OCI-M2 (cell line): Measurements from ENCODE around the gene MLXIPL.
"Not testable (repeated sequence)": the region's sequence is repeated elsewhere in the genome, so short reads cannot be mapped to it uniquely, and the experiment has no call there.

Experiments
- DNase-seq: peaks from one replicate; lab custom pipeline; 2025; ENCODE audit not compliant: unreplicated experiment; lab: John Stamatoyannopoulos, UW

The MLXIPL gene

DNA sequence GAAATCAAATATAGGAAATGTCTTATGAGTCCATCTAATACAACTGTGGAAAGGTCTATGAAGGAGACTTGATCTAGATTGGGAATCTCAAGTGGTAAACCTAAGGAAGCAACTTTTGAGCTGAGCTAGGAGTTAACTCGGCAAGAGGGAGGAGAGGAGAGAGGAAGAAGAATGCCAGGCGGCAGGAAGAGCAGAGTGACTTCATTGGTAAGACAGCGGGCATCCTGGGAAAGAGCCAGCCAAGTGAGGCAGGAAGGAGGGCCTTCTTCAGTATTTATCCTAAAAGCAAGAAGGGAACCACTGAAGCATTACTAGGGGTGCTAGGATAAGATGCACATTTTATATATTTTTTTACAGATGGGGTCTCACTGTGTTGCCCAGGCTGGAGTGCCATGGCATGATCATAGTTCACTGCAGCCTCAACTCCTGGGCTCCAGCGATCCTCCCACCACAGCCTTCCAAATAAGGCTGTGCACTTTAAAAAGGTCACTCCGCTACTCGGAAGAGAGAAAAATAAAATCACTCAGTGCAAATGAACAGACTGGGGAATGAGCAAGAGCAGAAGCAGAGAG lies 68.8 kb downstream of the MLXIPL start:
- no peak for DNase-seq

DNA sequence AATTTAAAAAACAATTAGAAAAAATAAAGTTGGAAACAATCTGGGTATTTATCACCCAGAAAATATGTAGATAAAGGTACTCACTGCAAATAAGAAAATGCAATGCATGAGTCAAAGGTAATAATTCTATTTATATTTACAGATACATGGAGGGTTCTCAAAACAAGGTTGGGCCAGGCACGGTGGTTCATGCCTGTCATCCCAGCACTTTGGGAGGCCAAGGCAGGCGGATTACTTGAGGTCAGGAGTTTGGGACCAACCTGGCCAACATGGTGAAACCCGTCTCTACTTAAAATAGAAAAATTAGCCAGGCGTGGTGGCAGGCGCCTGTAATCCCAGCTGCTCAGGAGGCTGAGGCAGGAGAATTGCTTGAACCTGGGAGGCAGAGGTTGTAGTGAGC lies 74.2 kb downstream of the MLXIPL start:
- DNase-seq, result not testable (repeated sequence)

DNA sequence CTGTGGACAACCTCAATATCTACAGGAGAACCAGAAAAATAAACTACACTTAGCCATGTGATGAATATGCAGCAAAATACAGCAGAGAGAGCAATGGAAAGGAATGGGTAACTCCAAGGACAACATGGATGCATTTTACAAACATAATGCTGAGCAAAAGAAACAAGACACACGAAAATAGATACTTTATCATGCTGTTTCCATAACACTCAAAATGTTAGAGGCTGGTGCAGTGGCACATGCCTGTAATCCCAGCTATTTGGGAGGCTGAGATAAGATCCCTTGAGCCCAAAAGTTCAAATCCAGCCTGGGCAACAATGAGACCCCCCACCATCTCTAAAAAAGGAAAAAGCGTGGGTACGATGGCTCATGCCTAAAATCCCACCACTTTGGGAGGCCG lies 75.1 kb downstream of the MLXIPL start:
- no peak for DNase-seq

DNA sequence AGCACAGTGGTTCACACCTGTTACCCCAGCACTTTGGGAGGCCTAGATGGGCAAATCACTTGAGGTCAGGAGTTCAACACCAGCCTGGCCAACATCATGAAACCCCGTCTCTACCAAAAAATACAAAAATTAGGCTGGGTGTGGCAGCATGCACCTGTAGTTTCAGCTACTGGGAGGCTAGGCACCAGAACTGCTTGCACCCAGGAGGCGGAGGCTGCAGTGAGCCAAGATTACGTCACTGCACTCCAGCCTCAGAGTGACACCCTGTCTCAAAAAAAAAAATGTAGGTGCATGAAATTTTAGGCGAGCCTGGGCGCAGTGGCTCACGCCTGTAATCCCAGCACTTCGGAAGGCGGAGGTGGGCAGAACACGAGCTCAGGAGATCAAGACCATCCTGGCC lies 76.5 kb downstream of the MLXIPL start:
- DNase-seq, result no peak

GRCh38 chr7:73544678-73545077 lies 79.6 kb downstream of the MLXIPL start:
- DNase-seq, result no peak
